ENCODE results near the gene BMPER.

- TF ChIP-seq POLR2A (IDR thresholded peaks at IDR 0.05; ENCODE audit: low read depth, low read length) (no peak), POLR2AphosphoS5 (IDR thresholded peaks at IDR 0.05; ENCODE audit: low read depth, low read length) (no peak)
These were observed 153.9 kb downstream of the BMPER start for GRCh38 chr7:34059136-34059828.

Data from GM12892 (cell line).